Left colon (tissue), 2 donors: ENCODE data around the gene MYL12A. TPM values are rescaled to one million over a fixed set of nuclear protein-coding genes. Genes with fewer than 3 reads are reported as not detected.

ENCODE experiments used
- ATAC-seq: fragments of 200-7000 bp; cut with Tn5 transposase; one replicate; pipeline ENCODE4 v1.9.1; 2020; ENCODE audit warnings: mild to moderate bottlenecking, moderate library complexity
- DNase-seq, 2 donors: peaks; one replicate each; pipeline ENCODE4 v3.0.0-alpha.2; 2020
- intact Hi-C, 2 donors: fragments of 100-400 bp; cut with DNase I in 1 of 2; cut with micrococcal nuclease in 1 of 2; formaldehyde crosslinking; loops; one replicate each; pipeline versions ENCODE4 v1.11.2 to v1.14.0; 2022; cut with DNase I, micrococcal nuclease
- total RNA-seq, 2 donors: library from RNA; stranded (reverse); fragmentation: NEBNext Ultra II Directional; extraction: Animal tissue kit (Norgen Biotek cat#: 25700); gene quantifications; one replicate each; pipeline ENCODE4 v1.2.1, GENCODE V29; 2021
- donor health status: DM: no; HTN: no; CAD: no.
- donor health status: DM: yes; HTN: yes; CAD: no.

Gene MYL12A
- total RNA-seq, 2 donors from 2014 or later: 520 to 622 TPM

GRCh38 chr18:3248658-3249359 is 1.2 kb downstream of the MYL12A start:
- ATAC-seq: peak; percentile 47
- intact Hi-C loops: loop anchor here in 1 of 2 donors (10.0 kb wide), 1 partner anchor 94 kb away; no protein-coding TSS in a partner anchor
- DNase-seq: peak; percentile 31 to 58

GRCh38 chr18:3250237-3251107 is 2.9 kb downstream of the MYL12A start:
- ATAC-seq: no peak
- DNase-seq: no peak
- intact Hi-C loops: no loop called here

- intact Hi-C loops: no loop called here
- ATAC-seq (no peak), DNase-seq (no peak)
These were observed 3.8 kb downstream of the MYL12A start for GRCh38 chr18:3251249-3251962.

- DNase-seq (no peak), ATAC-seq (no peak)
- intact Hi-C loops: no loop called here
These were observed 4.3 kb downstream of the MYL12A start for GRCh38 chr18:3251963-3252277.

- intact Hi-C loops: no loop called here
- DNase-seq: no peak
- no peak for ATAC-seq
These were observed 5.2 kb downstream of the MYL12A start for GRCh38 chr18:3252843-3253242.

GRCh38 chr18:3254725-3255124 is 7.1 kb downstream of the MYL12A start:
- intact Hi-C loops: no loop called here

GRCh38 chr18:3255611-3256165 is 8.1 kb downstream of the MYL12A start:
- no peak for ATAC-seq
- no peak for DNase-seq
- intact Hi-C loops: no loop called here

More at GRCh38 chr18:3254725-3255124, 7.1 kb downstream of the MYL12A start:
- no peak for ATAC-seq
- DNase-seq: no peak

- no peak for ATAC-seq
- intact Hi-C loops: no loop called here
These were observed 9.4 kb downstream of the MYL12A start for GRCh38 chr18:3256693-3257626.

GRCh38 chr18:3257627-3258120 is 10.1 kb downstream of the MYL12A start:
- ATAC-seq: no peak
- DNase-seq: no peak
- intact Hi-C loops: no loop called here

More at GRCh38 chr18:3256693-3257626, 9.4 kb downstream of the MYL12A start:
- no peak for DNase-seq

GRCh38 chr18:3260995-3261372 is 13.4 kb downstream of the MYL12A start:
- ATAC-seq (peak; percentile 12), DNase-seq (no peak)
- intact Hi-C loops: no loop called here

- DNase-seq: peak; percentile 83 to 91
- peak; percentile 80 for ATAC-seq
- intact Hi-C loops: no loop called here
These were observed 14.0 kb downstream of the MYL12A start, which contains the start of gene MYL12B for GRCh38 chr18:3261373-3262233. Gene MYL12B (plus strand): TSS chr18:3262133. CDS start chr18:3272899, 10,766 bp downstream.

GRCh38 chr18:3262234-3263131 is 14.9 kb downstream of the MYL12A start:
- ATAC-seq: peak; percentile 52
- DNase-seq: peak; percentile 27 to 45
- intact Hi-C loops: no loop called here

- intact Hi-C loops: no loop called here
- DNase-seq (no peak), ATAC-seq (no peak)
These were observed 15.6 kb downstream of the MYL12A start for GRCh38 chr18:3263132-3263700.

GRCh38 chr18:3264362-3264761 is 16.8 kb downstream of the MYL12A start:
- intact Hi-C loops: no loop called here
- ATAC-seq: peak; percentile 17
- no peak for DNase-seq

- intact Hi-C loops: no loop called here
- ATAC-seq (no peak), DNase-seq (no peak)
These were observed 18.0 kb downstream of the MYL12A start for GRCh38 chr18:3265564-3266033.
